Measurements from ENCODE around the gene COL11A2. TPM values are rescaled to one million over a fixed set of nuclear protein-coding genes. Genes with fewer than 3 reads are reported as not detected.

Gene COL11A2
- total and polyA plus RNA-seq, 2 of the 13 experiments (the other 11 are each of a cell fraction or from before 2014, with no cell fraction given), result 0.55 TPM

DNA sequence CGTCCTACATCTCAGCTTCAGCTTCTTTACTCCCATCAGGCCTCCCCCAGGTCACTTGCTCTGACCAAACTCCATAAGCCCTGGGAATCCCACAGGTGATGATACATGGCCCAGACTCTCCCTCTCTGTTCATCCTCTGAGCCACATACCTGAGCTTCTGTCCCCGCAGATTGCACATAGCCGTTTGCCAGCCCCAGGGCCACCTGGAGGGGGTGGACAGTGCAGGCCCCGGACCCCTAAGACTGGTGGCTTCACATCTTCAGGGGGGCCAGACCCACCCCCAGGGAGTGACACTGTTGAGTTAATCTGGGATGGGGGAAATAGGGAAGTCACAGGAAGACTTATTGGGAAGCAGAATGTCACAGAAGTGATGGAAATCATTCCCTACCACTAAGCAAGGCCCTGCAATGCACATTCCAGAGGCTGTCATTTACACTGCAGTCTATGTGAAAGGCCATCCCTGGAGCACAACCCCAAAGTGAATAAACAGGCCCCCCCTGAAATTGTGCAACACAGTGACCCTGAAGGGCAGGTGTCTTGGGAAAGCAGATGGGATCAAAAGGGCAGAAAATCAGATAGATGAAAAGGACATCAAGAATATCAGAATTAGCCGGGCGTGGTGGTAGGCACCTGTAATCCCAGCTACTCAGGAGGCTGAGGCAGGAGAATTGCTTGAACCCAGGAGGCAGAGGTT, 6.0 kb upstream of the COL11A2 start (continued):
- TF ChIP-seq, protein P1, sequence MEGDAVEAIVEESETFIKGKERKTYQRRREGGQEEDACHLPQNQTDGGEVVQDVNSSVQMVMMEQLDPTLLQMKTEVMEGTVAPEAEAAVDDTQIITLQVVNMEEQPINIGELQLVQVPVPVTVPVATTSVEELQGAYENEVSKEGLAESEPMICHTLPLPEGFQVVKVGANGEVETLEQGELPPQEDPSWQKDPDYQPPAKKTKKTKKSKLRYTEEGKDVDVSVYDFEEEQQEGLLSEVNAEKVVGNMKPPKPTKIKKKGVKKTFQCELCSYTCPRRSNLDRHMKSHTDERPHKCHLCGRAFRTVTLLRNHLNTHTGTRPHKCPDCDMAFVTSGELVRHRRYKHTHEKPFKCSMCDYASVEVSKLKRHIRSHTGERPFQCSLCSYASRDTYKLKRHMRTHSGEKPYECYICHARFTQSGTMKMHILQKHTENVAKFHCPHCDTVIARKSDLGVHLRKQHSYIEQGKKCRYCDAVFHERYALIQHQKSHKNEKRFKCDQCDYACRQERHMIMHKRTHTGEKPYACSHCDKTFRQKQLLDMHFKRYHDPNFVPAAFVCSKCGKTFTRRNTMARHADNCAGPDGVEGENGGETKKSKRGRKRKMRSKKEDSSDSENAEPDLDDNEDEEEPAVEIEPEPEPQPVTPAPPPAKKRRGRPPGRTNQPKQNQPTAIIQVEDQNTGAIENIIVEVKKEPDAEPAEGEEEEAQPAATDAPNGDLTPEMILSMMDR (CRISPR knock-in tag; IDR thresholded peaks at IDR 0.05), result no peak; the same call in 1 of the 2 replicates
- peak; percentile 92; the same call in 1 of the 2 replicates for TF ChIP-seq NCOR1 (IDR thresholded peaks at IDR 0.05; ENCODE audit: borderline replicate concordance, low read length)
- no peak; the same call in 1 of the 2 replicates for TF ChIP-seq KDM5A (IDR thresholded peaks at IDR 0.05; ENCODE audit: borderline replicate concordance, low read length)
- TF ChIP-seq KAT7 (CRISPR knock-in tag; IDR thresholded peaks at IDR 0.05; ENCODE audit: borderline replicate concordance), result peak; percentile 34; the same call in 1 of the 2 replicates
- peak; percentile 44; the same call in 1 of the 2 replicates for TF ChIP-seq SIN3A (IDR thresholded peaks at IDR 0.05; ENCODE audit: borderline replicate concordance, low read depth, low read length)
- TF ChIP-seq ZNF101 (CRISPR knock-in tag; IDR thresholded peaks at IDR 0.05; ENCODE audit: borderline replicate concordance, low read depth), result no peak
- TF ChIP-seq HCFC1 (IDR thresholded peaks at IDR 0.05; ENCODE audit: low read depth, low read length), result no peak
- no peak for TF ChIP-seq ZNF879 (CRISPR knock-in tag; IDR thresholded peaks at IDR 0.05)
- TF ChIP-seq POGZ (CRISPR knock-in tag; IDR thresholded peaks at IDR 0.05), result peak; percentile 72
- TF ChIP-seq ZNF432 (CRISPR knock-in tag; IDR thresholded peaks at IDR 0.05; ENCODE audit: borderline replicate concordance), result no peak
- TF ChIP-seq ZNF841 (CRISPR knock-in tag; IDR thresholded peaks at IDR 0.05; ENCODE audit: borderline replicate concordance), result no peak
- TF ChIP-seq MEIS1 (CRISPR knock-in tag; IDR thresholded peaks at IDR 0.05; ENCODE audit: borderline replicate concordance), result peak; percentile 96
- TF ChIP-seq, protein P2, sequence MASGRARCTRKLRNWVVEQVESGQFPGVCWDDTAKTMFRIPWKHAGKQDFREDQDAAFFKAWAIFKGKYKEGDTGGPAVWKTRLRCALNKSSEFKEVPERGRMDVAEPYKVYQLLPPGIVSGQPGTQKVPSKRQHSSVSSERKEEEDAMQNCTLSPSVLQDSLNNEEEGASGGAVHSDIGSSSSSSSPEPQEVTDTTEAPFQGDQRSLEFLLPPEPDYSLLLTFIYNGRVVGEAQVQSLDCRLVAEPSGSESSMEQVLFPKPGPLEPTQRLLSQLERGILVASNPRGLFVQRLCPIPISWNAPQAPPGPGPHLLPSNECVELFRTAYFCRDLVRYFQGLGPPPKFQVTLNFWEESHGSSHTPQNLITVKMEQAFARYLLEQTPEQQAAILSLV (CRISPR knock-in tag; IDR thresholded peaks at IDR 0.05; ENCODE audit: borderline replicate concordance), result no peak
- no peak for TF ChIP-seq TRIM24 (CRISPR knock-in tag; IDR thresholded peaks at IDR 0.05)
- peak; percentile 68; the same call in 1 of the 2 replicates for TF ChIP-seq KLF15 (CRISPR knock-in tag; IDR thresholded peaks at IDR 0.05; ENCODE audit: borderline replicate concordance)
- TF ChIP-seq, protein P3, sequence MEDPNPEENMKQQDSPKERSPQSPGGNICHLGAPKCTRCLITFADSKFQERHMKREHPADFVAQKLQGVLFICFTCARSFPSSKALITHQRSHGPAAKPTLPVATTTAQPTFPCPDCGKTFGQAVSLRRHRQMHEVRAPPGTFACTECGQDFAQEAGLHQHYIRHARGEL (CRISPR knock-in tag; IDR thresholded peaks at IDR 0.05), result peak; percentile 66; the same call in 1 of the 2 replicates
- no peak for TF ChIP-seq RFX3 (CRISPR knock-in tag; IDR thresholded peaks at IDR 0.05)
- 0 out of 2 replicates have a peak, but pooled peaks have one; percentile 35 for TF ChIP-seq ARHGAP35 (CRISPR knock-in tag; IDR thresholded peaks at IDR 0.05; ENCODE audit: borderline replicate concordance)
- TF ChIP-seq, protein P4, sequence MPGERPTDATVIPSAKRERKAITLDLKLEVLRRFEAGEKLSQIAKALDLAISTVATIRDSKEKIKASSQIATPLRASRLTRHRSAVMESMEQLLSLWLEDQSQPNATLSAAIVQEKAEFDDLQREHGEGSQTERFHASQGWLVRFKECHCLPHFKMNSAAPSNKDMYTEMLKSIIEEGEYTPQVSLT (CRISPR knock-in tag; IDR thresholded peaks at IDR 0.05; ENCODE audit: borderline replicate concordance, low read depth), result no peak
- peak; percentile 95 for TF ChIP-seq PHF21A (CRISPR knock-in tag; IDR thresholded peaks at IDR 0.05)
- TF ChIP-seq, protein P5, sequence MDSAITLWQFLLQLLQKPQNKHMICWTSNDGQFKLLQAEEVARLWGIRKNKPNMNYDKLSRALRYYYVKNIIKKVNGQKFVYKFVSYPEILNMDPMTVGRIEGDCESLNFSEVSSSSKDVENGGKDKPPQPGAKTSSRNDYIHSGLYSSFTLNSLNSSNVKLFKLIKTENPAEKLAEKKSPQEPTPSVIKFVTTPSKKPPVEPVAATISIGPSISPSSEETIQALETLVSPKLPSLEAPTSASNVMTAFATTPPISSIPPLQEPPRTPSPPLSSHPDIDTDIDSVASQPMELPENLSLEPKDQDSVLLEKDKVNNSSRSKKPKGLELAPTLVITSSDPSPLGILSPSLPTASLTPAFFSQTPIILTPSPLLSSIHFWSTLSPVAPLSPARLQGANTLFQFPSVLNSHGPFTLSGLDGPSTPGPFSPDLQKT (CRISPR knock-in tag; IDR thresholded peaks at IDR 0.05; ENCODE audit: borderline replicate concordance), result no peak
- peak; percentile 56; the same call in 1 of the 2 replicates for TF ChIP-seq SSRP1 (CRISPR knock-in tag; IDR thresholded peaks at IDR 0.05)
- no peak for TF ChIP-seq NR3C1 (CRISPR knock-in tag; IDR thresholded peaks at IDR 0.05)
